NCI-H146 (cell line): ENCODE results near the gene PHF8.

Experiments
- DNase-seq: peaks from one replicate; lab custom pipeline; 2025; lab: John Stamatoyannopoulos, UW

Gene PHF8

GRCh38 chrX:54044126-54044876, at the start of gene PHF8:
PHF8 (minus strand) TSS chrX:54044473; CDS start chrX:54042728, 1,745 bp downstream.
- DNase-seq = peak; percentile 97

GRCh38 chrX:54093571-54093970, 49.3 kb upstream of the PHF8 start:
- no peak for DNase-seq

DNA sequence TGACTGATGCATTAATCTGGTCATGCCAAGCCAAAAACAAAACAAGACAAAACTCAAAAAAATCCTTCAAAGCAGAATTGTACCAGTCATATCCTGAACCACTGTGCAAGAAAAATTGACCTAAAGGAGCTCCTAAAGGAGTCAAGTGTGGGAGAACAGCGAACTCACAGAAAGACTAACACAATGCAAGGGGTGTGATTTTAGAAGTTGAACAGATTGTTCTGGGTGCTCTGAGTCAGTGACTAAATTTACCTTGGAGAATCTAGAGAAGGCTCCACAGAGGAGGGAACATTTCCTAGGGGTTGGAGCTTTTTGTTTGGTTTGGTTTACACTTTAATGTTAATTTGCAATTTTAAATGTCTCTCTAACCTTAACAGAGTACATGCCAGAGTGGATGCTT, 48.9 kb upstream of the PHF8 start:
- no peak for DNase-seq

DNA sequence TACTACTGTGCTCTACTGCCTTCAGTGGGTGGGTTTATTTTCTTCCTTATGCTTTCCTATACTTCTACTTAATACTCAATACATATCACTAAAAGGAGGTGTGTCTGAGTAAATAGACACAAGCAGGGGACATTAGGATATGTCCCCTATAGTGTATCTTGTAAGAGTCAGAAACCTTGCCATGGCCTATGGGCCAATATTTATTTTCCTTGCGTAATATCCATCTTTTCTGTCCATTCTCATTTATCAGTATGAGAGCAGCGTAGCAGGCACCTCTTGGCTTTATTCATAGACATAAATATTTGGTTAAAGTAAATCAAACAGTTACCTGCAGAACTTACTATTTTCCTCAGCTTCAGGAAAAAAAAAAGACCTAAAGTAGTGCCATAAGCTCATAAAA, 46.6 kb upstream of the PHF8 start:
- DNase-seq = no peak

DNA sequence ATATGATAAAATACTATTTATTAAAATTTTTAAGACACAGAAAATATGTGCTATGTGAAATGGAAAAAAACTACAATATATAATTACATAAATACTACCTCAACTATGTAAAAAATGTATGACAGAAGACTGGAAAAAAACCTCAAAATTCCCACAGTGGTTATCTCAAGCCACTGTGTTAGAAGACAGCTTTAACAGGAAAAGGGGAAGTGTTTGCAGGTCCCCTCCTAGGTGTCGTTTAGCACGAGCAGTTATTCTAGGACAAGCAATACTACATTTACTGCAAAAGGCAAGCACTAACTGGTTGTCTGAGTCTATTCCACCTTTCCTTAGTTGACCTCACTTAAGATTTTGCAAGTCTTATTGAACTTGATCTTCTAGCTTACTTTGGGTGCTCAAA, 44.9 kb upstream of the PHF8 start:
- DNase-seq = no peak

DNA sequence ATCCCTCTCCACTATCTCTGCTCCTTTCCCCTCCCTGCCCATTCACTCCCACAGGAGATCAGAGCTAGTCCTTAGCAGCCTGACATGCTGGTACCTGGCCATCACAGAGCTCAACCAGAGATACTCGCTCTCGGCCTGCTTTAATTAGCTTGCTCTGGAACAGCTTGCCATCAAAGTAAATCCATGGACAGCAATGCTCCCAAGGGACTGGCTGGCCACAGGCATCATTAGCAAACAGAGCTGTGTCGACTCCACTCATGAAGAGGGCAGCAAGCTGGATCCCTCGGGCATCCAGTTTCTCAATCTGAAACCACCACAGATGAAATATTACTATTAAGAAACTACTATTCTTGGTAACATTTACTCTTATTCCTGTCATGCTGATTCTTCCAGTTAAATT, 43.4 kb upstream of the PHF8 start:
- DNase-seq = no peak

- DNase-seq = no peak
These were observed 41.4 kb upstream of the PHF8 start for GRCh38 chrX:54085666-54086065.

- no peak for DNase-seq
These were observed 32.6 kb upstream of the PHF8 start for GRCh38 chrX:54076903-54077302.

DNA sequence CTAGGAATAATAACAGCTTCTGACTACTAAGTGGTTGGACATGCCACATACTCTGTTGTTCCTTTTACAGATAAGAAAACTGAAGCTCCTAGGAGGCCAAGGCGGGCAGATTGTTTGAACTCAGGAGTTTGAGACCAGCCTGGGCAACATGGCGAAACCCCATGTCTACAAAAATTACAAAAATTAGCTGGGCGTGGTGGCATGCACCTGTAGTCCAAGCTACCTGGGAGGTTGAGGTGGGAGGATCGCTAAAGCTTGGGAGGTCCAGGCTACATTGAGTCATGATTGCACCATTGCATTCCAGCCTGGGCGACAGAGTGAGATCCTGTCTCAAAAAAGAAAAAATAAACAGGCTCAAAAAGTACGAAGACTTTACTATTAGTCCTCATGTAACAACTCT, 30.6 kb upstream of the PHF8 start:
- no peak for DNase-seq

GRCh38 chrX:54067766-54068165, 23.5 kb upstream of the PHF8 start:
- DNase-seq = no peak

DNA sequence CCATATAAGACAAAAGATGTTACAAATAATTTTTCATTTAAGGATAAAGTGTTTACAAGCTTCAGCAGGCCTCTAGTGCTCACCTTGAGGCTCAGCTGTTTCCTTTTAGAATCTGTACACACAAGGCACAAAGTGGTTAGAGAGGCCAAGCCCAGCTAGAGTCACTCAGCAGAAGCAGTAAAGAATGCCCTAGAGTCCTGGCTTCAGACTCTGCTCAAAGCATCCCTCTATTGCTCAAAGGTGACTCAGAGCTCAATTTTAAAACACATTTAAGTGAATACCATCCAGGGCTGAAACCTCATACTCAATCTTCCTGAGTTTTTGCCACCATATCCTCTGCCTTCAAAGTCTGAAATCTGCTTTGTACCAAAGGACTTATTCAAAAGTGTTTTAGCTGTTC, 22.6 kb upstream of the PHF8 start:
- DNase-seq = no peak

DNA sequence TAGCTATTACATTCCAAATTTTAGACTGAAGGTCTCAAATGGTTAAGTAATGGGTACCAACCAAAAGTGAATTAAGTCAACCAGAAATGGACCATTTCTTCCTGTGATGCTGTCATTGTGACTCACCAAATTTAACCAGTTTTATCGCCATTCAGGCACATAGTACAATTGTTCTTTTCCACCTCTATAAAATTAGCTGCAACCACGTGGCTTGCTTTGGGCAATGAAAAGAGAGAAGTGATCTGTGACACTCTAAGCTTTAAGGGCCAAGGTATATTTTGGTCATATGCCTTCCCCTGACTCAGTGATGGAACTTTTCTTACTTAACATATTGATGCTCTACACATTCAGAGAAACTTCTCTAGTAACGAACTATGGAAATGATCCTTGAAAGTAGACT, 20.3 kb upstream of the PHF8 start:
- DNase-seq = no peak

DNA sequence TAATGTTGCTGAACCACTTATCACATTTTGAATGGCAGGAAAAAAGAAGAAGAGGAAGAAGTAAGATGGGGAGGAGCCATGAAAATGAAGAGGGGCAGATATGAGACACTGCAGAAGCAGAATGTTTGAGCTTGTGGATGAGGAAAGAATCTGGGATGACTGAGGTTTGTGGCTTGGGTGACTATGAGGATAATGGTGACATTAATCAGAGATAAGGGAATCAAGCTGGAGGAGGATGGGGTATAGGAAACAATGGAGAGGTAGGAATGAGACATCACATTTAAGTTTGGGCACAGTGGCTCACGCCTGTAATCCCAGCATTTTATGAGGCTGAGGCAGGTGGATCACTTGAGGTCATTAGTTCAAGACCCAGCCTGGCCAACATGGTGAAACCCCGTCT, 19.1 kb upstream of the PHF8 start:
- DNase-seq = no peak

DNA sequence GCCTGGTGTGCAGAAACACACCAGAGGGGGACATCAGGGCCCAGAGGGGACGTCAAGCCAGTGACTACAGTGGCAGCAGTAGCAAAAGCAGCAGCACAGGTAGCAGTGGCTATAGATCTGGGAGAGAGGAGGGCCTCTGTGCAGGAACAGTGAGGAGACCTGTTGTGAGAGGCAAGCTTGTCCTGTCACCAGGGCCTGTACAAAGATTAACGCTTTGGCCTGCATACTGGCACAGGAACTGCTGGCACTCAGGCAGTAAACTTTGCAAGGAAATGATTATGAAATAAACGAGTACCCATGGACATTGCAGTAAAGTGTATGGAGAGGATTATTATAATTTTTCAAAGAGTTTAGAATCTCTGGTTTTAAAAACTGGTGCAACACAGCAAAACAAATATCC, 5.5 kb upstream of the PHF8 start:
- no peak for DNase-seq

GRCh38 chrX:54048412-54048811, 4.1 kb upstream of the PHF8 start:
- DNase-seq = peak; percentile 4

GRCh38 chrX:54045563-54046228, 1.4 kb upstream of the PHF8 start:
- peak; percentile 80 for DNase-seq

DNA sequence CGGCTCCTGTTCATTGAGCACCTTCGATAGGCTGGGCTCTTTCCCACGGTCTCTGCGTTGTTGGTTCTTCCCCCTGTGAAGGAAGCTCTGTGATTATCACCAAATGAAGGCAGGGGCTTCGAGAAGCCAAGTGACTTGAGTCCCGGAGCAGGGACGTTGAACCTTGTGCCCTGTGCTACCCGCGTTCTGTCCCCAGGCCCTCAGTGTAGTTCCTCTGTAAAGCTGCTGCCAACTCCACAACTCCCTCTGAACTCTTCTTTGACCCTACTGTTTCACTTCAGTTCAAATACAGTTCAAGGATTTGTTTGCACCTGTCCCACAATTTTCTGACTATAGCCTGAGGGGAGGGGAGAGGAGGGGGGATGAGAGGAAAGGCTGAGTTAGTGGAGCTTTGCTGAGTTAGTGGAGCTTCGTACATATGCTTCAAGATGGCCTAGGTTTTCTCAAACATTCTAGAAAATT, 635 bp upstream of the PHF8 start:
- DNase-seq = peak; percentile 73

GRCh38 chrX:54043541-54044125, 640 bp downstream of the PHF8 start:
- peak; percentile 63 for DNase-seq

- no peak for DNase-seq
These were observed 1.2 kb downstream of the PHF8 start for GRCh38 chrX:54043056-54043455.

DNA sequence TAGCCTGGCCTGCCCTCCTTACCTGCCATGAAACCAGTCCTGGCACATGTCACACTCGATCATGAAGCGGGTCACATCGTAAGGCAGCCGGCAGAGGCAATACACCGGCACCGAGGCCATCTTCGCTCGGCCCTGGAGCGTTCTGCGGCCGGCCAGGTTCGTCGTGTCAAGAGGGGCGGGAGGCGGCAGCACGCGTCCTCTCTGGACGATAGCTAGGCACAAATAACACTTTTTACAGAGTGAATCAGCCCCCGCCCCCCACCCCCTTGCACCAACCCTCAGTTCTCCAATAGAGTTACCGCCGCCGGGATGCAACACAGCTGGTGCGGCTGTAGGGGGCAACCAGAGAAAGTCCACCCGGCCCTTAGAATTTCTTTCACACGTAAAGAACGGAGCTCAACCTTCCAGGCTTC, 1.7 kb downstream of the PHF8 start:
- peak; percentile 53 for DNase-seq

- no peak for DNase-seq
These were observed 13.9 kb downstream of the PHF8 start for GRCh38 chrX:54030329-54030728.

DNA sequence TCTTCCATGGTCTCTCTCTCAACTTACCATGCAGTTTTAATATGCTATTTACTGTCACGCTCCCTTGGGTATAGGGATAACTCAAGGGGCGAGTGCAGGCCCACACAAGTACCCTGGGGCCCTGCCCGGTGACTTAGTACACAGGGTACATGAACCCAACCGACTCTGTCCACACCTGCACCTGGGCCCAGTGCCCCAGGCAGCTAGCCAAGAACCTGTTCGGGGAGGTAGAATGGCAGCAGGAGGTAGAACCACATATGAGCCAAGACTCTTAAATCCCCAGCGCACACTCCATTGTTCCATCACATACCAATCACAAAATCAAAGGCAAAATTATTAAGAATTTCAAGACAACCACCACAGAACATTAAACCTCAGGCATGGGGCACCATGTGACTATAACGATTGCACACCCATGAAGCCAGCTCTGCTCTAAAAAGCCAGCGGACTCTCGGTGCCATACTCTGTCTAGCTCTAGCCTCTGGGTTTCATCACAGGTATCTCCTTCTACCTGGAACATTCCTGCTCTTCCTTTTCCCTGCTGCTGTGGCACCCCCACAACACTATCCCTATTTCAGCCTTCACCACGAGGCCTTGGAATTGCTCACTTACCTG, 14.6 kb downstream of the PHF8 start:
- DNase-seq = no peak

GRCh38 chrX:54024350-54024749, 19.9 kb downstream of the PHF8 start:
- no peak for DNase-seq
